ENCODE data around the gene EHD4. TPM values are rescaled to one million over a fixed set of nuclear protein-coding genes. Genes with fewer than 3 reads are reported as not detected.

EHD4 gene
- total RNA-seq, 2 donors from 2014 or later = 30.3 to 40.0 TPM

DNA sequence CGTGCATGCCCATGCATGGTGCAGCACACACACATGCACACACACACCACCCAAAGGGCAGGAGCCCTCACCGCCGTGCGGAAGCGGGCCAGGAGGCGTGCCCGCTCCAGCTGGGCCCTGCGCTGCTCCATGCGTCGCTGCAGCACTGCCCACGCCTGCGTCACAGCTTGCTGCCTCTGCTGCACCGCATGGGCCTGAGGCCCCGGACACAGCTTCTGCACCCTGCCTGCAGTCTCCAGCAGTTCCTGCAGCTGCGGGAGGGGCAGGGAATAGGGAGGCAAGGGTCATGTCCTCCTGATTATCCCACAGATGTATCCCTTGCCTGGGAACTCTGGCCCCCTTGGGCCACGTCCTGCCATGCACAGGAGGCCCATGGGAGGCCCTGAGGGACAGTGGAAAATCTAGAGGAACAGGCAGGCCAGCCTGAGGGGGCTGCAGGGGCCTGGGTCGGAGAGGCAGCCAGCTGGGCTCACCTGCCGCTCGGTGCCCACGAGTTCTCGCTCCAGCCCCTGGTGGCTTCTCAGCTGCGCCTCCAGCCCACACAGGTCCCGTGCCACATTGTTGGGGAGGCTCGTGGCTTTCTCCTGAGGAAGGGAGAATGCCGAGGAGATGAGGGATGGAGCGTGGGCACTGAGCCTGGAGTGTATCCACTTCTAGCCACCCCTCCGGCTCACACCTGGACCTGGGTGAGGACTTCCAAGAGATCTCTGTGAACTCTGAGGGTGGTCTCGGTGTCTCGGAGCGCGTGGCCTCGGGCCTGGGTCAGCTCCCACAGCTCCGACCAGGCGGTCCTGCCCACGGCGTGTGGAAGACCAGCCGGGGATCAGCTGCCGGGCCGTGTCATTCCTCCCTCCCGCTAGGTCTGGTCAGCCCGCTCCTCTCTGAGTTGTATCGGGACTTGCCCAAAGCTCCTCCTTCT is 102.3 kb downstream of the EHD4 start:
- TF ChIP-seq, protein P1, sequence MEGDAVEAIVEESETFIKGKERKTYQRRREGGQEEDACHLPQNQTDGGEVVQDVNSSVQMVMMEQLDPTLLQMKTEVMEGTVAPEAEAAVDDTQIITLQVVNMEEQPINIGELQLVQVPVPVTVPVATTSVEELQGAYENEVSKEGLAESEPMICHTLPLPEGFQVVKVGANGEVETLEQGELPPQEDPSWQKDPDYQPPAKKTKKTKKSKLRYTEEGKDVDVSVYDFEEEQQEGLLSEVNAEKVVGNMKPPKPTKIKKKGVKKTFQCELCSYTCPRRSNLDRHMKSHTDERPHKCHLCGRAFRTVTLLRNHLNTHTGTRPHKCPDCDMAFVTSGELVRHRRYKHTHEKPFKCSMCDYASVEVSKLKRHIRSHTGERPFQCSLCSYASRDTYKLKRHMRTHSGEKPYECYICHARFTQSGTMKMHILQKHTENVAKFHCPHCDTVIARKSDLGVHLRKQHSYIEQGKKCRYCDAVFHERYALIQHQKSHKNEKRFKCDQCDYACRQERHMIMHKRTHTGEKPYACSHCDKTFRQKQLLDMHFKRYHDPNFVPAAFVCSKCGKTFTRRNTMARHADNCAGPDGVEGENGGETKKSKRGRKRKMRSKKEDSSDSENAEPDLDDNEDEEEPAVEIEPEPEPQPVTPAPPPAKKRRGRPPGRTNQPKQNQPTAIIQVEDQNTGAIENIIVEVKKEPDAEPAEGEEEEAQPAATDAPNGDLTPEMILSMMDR (IDR thresholded peaks at IDR 0.05) = no peak
- DNase-seq = no peak
- no peaks in the 10 kb centered on the region for H3K4me1 ChIP-seq
- no peaks in the 10 kb centered on the region for H3K9me3 ChIP-seq
- H3K27ac ChIP-seq = no peak overlapping the region
- no peaks in the 10 kb centered on the region for H3K36me3 ChIP-seq
- no peak overlapping the region for H3K9ac ChIP-seq (ENCODE audit: low read depth in 2 of 2, low read length in 2 of 2)
- no peaks in the 10 kb centered on the region for H3K27me3 ChIP-seq
- intact Hi-C loops (cut with DNase I) = no loop called here
- no peak overlapping the region for H3K4me3 ChIP-seq

GRCh38 chr15:41868321-41868720 is 104.0 kb downstream of the EHD4 start:
- no peaks in the 10 kb centered on the region for H3K9me3 ChIP-seq
- H3K27ac ChIP-seq = no peak overlapping the region
- intact Hi-C loops (cut with DNase I) = no loop called here
- no peaks in the 10 kb centered on the region for H3K27me3 ChIP-seq
- DNase-seq = no peak
- no peak overlapping the region for H3K9ac ChIP-seq (ENCODE audit: low read depth in 2 of 2, low read length in 2 of 2)
- H3K36me3 ChIP-seq = no peaks in the 10 kb centered on the region
- no peak overlapping the region for H3K4me3 ChIP-seq
- TF ChIP-seq, protein P1 (IDR thresholded peaks at IDR 0.05) = no peak
- no peaks in the 10 kb centered on the region for H3K4me1 ChIP-seq

GRCh38 chr15:41866872-41867579 is 105.3 kb downstream of the EHD4 start:
- intact Hi-C loops (cut with DNase I) = no loop called here

DNA sequence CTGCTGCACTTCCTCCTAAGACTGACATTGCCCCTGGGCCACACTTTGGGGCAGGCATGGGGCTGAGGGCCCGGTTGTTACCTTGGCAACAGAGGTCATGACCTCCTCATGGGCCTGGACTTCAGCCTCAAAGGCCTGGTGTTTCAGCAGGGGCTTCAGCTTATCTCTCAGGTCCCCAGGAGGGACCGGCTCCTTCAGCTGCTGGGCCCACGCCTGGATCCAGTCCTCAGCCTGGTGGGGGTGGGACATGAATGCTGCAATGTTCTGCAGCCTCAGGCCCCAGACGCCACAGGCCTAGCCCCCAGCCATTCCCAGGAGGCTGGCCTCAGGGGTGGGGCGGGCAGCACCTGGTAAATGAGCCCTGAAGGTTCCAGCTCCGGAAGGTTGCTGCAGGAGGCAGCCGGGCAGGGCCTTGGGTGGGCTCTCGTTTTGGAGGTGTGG is 106.1 kb downstream of the EHD4 start:
- no peak overlapping the region for H3K9ac ChIP-seq (ENCODE audit: low read depth in 2 of 2, low read length in 2 of 2)
- no peaks in the 10 kb centered on the region for H3K4me1 ChIP-seq
- intact Hi-C loops (cut with DNase I) = no loop called here
- H3K36me3 ChIP-seq = no peaks in the 10 kb centered on the region
- H3K27me3 ChIP-seq = no peaks in the 10 kb centered on the region
- no peaks in the 10 kb centered on the region for H3K9me3 ChIP-seq
- H3K27ac ChIP-seq = no peak overlapping the region
- no peak overlapping the region for H3K4me3 ChIP-seq
- no peak for DNase-seq
- TF ChIP-seq, protein P1 (IDR thresholded peaks at IDR 0.05) = no peak

More at GRCh38 chr15:41866872-41867579, 105.3 kb downstream of the EHD4 start:
- H3K9me3 ChIP-seq = no peaks in the 10 kb centered on the region
- DNase-seq = no peak
- no peak overlapping the region for H3K9ac ChIP-seq (ENCODE audit: low read depth in 2 of 2, low read length in 2 of 2)
- H3K4me1 ChIP-seq = no peaks in the 10 kb centered on the region
- no peak overlapping the region for H3K4me3 ChIP-seq
- no peaks in the 10 kb centered on the region for H3K36me3 ChIP-seq
- TF ChIP-seq, protein P1 (IDR thresholded peaks at IDR 0.05) = no peak
- H3K27me3 ChIP-seq = no peaks in the 10 kb centered on the region
- H3K27ac ChIP-seq = no peak overlapping the region

DNA sequence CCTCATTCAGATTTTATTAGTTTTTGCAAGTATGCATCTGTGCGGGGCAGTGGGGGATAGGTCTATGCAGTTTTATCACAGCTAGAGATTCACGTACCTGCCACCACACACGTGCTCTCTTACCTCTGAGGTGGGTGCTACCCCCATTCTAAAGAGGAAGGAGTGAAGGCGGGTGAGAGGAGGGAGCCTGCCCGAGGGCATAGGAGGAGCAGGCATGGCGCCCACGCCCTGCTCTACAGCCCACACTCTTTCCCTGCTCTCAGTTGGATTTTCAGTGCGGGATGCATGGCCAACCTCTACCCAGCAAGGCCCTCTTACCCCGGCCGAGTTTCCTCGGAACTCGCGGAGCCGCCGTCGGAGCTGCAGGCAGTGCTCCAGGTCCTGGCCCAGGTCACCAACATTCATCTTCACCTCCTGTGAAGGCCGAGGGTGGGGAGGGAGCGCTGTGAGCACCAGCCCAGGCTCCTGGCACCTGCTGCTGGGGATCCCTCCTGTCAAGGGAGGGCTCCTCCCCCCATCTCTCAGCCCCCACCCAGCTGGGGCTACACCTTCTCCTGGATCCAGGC is 106.8 kb downstream of the EHD4 start:
- Histone ChIP-seq H3K36me3 (no peaks in the 10 kb centered on the region), H3K9ac (ENCODE audit: low read depth in 2 of 2, low read length in 2 of 2) (no peak overlapping the region), H3K27me3 (no peaks in the 10 kb centered on the region), H3K4me1 (no peaks in the 10 kb centered on the region), H3K27ac (no peak overlapping the region), H3K9me3 (no peaks in the 10 kb centered on the region), H3K4me3 (no peak overlapping the region)
- intact Hi-C loops (cut with DNase I) = no loop called here
- TF ChIP-seq, protein P1 (IDR thresholded peaks at IDR 0.05) = no peak
- DNase-seq = no peak
